ENCODE results near the gene HBG1. TPM values are rescaled to one million over a fixed set of nuclear protein-coding genes. Genes with fewer than 3 reads are reported as not detected.
"Not testable (repeated sequence)": the region's sequence is repeated elsewhere in the genome, so short reads cannot be mapped to it uniquely, and the experiment has no call there.

Gene HBG1
- polyA plus RNA-seq (2013, experiment 1 of 2): not detected
- not detected for polyA plus RNA-seq (2013, experiment 2 of 2)

GRCh38 chr11:5249807-5250396, at the start of gene HBG1:
Gene HBG1, minus strand, starts transcription at chr11:5249857. Its CDS starts 53 bp downstream, at chr11:5249804.
- not testable (repeated sequence) for H4K8ac ChIP-seq (ENCODE audit: low read depth, low read length); H2BK15ac ChIP-seq (ENCODE audit: low read length); H2BK5ac ChIP-seq (ENCODE audit: low read length); DNase-seq (ENCODE audit: low spot score); H3K18ac ChIP-seq (ENCODE audit: low read length); H3K14ac ChIP-seq (ENCODE audit: low read length); H2BK12ac ChIP-seq (ENCODE audit: low read length); H3K9me3 ChIP-seq (replicated peaks in 1 of 2; ENCODE audit: control insufficient read depth in 2 of 2, insufficient read depth in 1 of 2, low read depth in 1 of 2, low read length in 2 of 2); H3K23ac ChIP-seq (ENCODE audit: low read depth, low read length, poor library complexity); H3K4me3 ChIP-seq (ENCODE audit: low read length in 2 of 2); H3K9ac ChIP-seq (ENCODE audit: low read depth, low read length, poor library complexity); H2AK5ac ChIP-seq (ENCODE audit: low read depth, low read length); H2AFZ ChIP-seq (ENCODE audit: low read length); H3K27ac ChIP-seq (replicated peaks; ENCODE audit: low read length); H3K36me3 ChIP-seq (replicated peaks in 1 of 2; ENCODE audit: control insufficient read depth in 2 of 2, insufficient read depth in 2 of 2, low read length in 2 of 2); H3K27me3 ChIP-seq (ENCODE audit: control insufficient read depth in 3 of 3, insufficient read depth in 3 of 3, low read depth in 1 of 3, low read length in 3 of 3); H3K4ac ChIP-seq (ENCODE audit: low read length); H3K79me1 ChIP-seq (ENCODE audit: low read depth, low read length); H3K4me1 ChIP-seq (ENCODE audit: control insufficient read depth in 2 of 2, insufficient read depth in 1 of 2, low read depth in 1 of 2, low read length in 2 of 2); H2BK120ac ChIP-seq (ENCODE audit: low read depth, low read length); H4K91ac ChIP-seq (ENCODE audit: low read depth, low read length, poor library complexity); H3K4me2 ChIP-seq (ENCODE audit: insufficient read depth, low read length, poor library complexity, severe bottlenecking)
- WGBS, 2 donors (ENCODE audit: extremely low coverage in 2 of 2, insufficient read length in 2 of 2, insufficient replicate concordance in 1 of 2): no CpG with 5 or more reads among the region's 9 CpGs

DNA sequence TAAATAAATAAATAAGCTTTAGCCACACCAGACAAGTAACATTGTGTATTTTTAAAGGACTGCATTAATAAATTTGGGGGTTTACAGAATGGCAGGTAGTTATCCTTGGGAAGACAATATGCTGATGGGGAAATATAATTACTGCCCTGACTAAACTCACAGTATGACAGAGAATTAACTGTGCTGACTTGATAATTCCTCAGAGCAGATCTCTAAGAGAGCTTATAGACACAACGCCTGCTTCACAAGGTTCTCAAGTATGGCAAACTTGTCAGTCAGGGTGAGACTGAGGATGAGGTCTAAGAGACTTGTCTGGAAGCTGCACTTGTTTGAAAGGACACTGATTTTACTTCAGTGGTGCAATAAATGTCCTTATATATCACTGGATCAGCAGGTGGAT, 48.8 kb upstream of the HBG1 start:
- H2AK5ac ChIP-seq (ENCODE audit: low read depth, low read length): no peak overlapping the region
- no peaks in the 10 kb centered on the region for H3K27me3 ChIP-seq (ENCODE audit: control insufficient read depth in 3 of 3, insufficient read depth in 3 of 3, low read depth in 1 of 3, low read length in 3 of 3)
- H3K9ac ChIP-seq (ENCODE audit: low read depth, low read length, poor library complexity): no peak overlapping the region
- H3K4me3 ChIP-seq (ENCODE audit: low read length in 2 of 2): no peak overlapping the region
- H3K27ac ChIP-seq (replicated peaks; ENCODE audit: low read length): no peak overlapping the region
- no peak overlapping the region for H3K4ac ChIP-seq (ENCODE audit: low read length)
- H4K91ac ChIP-seq (ENCODE audit: low read depth, low read length, poor library complexity): no peak overlapping the region
- no peak overlapping the region for H2BK15ac ChIP-seq (ENCODE audit: low read length)
- WGBS, 2 donors (ENCODE audit: extremely low coverage in 2 of 2, insufficient read length in 2 of 2, insufficient replicate concordance in 1 of 2): no CpG with 5 or more reads among the region's 1 CpG
- no peak overlapping the region for H4K8ac ChIP-seq (ENCODE audit: low read depth, low read length)
- no peak overlapping the region for H3K18ac ChIP-seq (ENCODE audit: low read length)
- H3K4me2 ChIP-seq (ENCODE audit: insufficient read depth, low read length, poor library complexity, severe bottlenecking): no peak overlapping the region
- H3K36me3 ChIP-seq (replicated peaks in 1 of 2; ENCODE audit: control insufficient read depth in 2 of 2, insufficient read depth in 2 of 2, low read length in 2 of 2): no peaks in the 10 kb centered on the region
- DNase-seq (ENCODE audit: low spot score): no peak
- no peak overlapping the region for H3K14ac ChIP-seq (ENCODE audit: low read length)
- H3K9me3 ChIP-seq (replicated peaks in 1 of 2; ENCODE audit: control insufficient read depth in 2 of 2, insufficient read depth in 1 of 2, low read depth in 1 of 2, low read length in 2 of 2): peaks cover 0 to 2% of the 10 kb centered on the region in 2 donors
- H2BK12ac ChIP-seq (ENCODE audit: low read length): no peak overlapping the region
- no peaks in the 10 kb centered on the region for H3K79me1 ChIP-seq (ENCODE audit: low read depth, low read length)
- H3K23ac ChIP-seq (ENCODE audit: low read depth, low read length, poor library complexity): no peak overlapping the region
- no peak overlapping the region for H2AFZ ChIP-seq (ENCODE audit: low read length)
- no peak overlapping the region for H2BK5ac ChIP-seq (ENCODE audit: low read length)
- H3K4me1 ChIP-seq (ENCODE audit: control insufficient read depth in 2 of 2, insufficient read depth in 1 of 2, low read depth in 1 of 2, low read length in 2 of 2): no peaks in the 10 kb centered on the region
- H2BK120ac ChIP-seq (ENCODE audit: low read depth, low read length): no peak overlapping the region

DNA sequence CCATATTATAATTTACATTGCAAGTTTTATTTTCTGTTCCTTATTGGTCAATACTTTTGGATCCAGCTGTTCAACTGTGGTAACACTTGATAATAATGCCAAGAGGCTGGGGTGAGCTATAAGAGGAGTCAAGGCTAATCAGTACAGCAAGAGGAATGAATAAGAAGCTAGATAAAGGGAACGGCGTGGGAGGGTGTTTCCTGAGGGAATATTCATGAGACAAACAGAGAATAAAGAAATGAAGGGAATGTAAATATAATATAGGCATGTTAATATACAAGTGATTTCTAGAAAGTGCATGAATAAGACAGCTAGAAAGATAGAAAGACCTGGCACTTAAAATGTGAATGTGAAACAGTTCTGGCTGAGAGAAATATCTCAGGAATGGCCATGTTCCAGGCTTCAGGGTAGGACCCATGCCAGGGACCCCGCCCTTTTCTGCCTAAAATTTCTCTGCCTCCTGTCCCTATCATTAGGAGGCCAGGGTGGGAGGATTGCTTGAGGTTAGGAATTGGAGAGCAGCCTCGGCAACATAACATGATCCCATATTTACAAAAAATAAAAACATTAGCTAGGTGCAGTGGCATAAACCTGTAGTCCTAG, 48.2 kb upstream of the HBG1 start:
- H3K4me1 ChIP-seq (ENCODE audit: control insufficient read depth in 2 of 2, insufficient read depth in 1 of 2, low read depth in 1 of 2, low read length in 2 of 2): no peaks in the 10 kb centered on the region
- H3K4me2 ChIP-seq (ENCODE audit: insufficient read depth, low read length, poor library complexity, severe bottlenecking): no peak overlapping the region
- H4K8ac ChIP-seq (ENCODE audit: low read depth, low read length): no peak overlapping the region
- H2BK120ac ChIP-seq (ENCODE audit: low read depth, low read length): no peak overlapping the region
- H4K91ac ChIP-seq (ENCODE audit: low read depth, low read length, poor library complexity): no peak overlapping the region
- no peak overlapping the region for H3K18ac ChIP-seq (ENCODE audit: low read length)
- no peaks in the 10 kb centered on the region for H3K27me3 ChIP-seq (ENCODE audit: control insufficient read depth in 3 of 3, insufficient read depth in 3 of 3, low read depth in 1 of 3, low read length in 3 of 3)
- H3K9me3 ChIP-seq (replicated peaks in 1 of 2; ENCODE audit: control insufficient read depth in 2 of 2, insufficient read depth in 1 of 2, low read depth in 1 of 2, low read length in 2 of 2): peaks cover 0 to 2% of the 10 kb centered on the region in 2 donors
- no peak overlapping the region for H3K23ac ChIP-seq (ENCODE audit: low read depth, low read length, poor library complexity)
- no peak overlapping the region for H2BK5ac ChIP-seq (ENCODE audit: low read length)
- no peak overlapping the region for H3K14ac ChIP-seq (ENCODE audit: low read length)
- no peak overlapping the region for H3K4me3 ChIP-seq (ENCODE audit: low read length in 2 of 2)
- no peak overlapping the region for H2BK12ac ChIP-seq (ENCODE audit: low read length)
- H3K9ac ChIP-seq (ENCODE audit: low read depth, low read length, poor library complexity): no peak overlapping the region
- H3K4ac ChIP-seq (ENCODE audit: low read length): no peak overlapping the region
- 100% methylated on average over 1 of the region's 4 CpGs; no CpG with 5 or more reads in 1 of the 2 donors for WGBS, 2 donors (ENCODE audit: extremely low coverage in 2 of 2, insufficient read length in 2 of 2, insufficient replicate concordance in 1 of 2)
- H3K79me1 ChIP-seq (ENCODE audit: low read depth, low read length): no peaks in the 10 kb centered on the region
- no peak overlapping the region for H2AFZ ChIP-seq (ENCODE audit: low read length)
- no peaks in the 10 kb centered on the region for H3K36me3 ChIP-seq (replicated peaks in 1 of 2; ENCODE audit: control insufficient read depth in 2 of 2, insufficient read depth in 2 of 2, low read length in 2 of 2)
- no peak overlapping the region for H2BK15ac ChIP-seq (ENCODE audit: low read length)
- no peak overlapping the region for H3K27ac ChIP-seq (replicated peaks; ENCODE audit: low read length)
- H2AK5ac ChIP-seq (ENCODE audit: low read depth, low read length): no peak overlapping the region
- DNase-seq (ENCODE audit: low spot score): no peak

DNA sequence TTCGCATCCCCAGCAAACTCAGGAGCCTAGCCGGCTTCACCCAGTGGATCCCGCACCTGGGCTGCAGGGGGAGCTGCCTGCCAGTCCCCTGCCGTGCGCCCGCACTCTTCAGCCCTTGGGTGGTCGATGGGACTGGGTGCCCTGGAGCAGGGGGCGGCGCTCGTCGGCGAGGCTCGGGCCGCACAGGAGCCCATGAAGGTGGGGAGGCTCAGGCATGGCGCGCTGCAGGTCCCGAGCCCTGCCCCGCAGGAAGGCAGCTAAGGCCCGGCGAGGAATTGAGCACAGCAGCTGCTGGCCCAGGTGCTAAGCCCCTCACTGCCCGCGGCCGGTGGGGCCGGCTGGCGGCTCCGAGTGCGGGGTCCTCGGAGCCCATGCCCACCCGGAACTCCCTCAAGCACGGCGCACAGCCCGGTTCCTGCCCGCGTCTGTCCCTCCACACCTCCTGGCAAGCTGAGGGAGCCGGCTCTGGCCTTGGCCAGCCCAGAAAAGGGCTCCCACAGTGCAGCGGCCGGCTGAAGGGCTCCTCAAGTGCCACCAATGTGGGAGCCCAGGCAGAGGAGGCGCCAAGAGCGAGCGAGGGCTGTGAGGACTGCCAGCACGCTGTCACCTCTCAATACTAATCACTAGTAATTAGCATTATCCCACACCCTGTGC, 44.8 kb upstream of the HBG1 start:
- not testable (repeated sequence) for H3K27ac ChIP-seq (replicated peaks; ENCODE audit: low read length); DNase-seq (ENCODE audit: low spot score); H2BK120ac ChIP-seq (ENCODE audit: low read depth, low read length)

More for the DNA sequence above, 44.8 kb upstream of the HBG1 start:
- H3K4ac ChIP-seq (ENCODE audit: low read length); H4K91ac ChIP-seq (ENCODE audit: low read depth, low read length, poor library complexity); H3K4me3 ChIP-seq (ENCODE audit: low read length in 2 of 2); H3K36me3 ChIP-seq (replicated peaks in 1 of 2; ENCODE audit: control insufficient read depth in 2 of 2, insufficient read depth in 2 of 2, low read length in 2 of 2); H3K79me1 ChIP-seq (ENCODE audit: low read depth, low read length); H2BK12ac ChIP-seq (ENCODE audit: low read length); H3K9ac ChIP-seq (ENCODE audit: low read depth, low read length, poor library complexity); H3K4me1 ChIP-seq (ENCODE audit: control insufficient read depth in 2 of 2, insufficient read depth in 1 of 2, low read depth in 1 of 2, low read length in 2 of 2); H3K23ac ChIP-seq (ENCODE audit: low read depth, low read length, poor library complexity); H3K9me3 ChIP-seq (replicated peaks in 1 of 2; ENCODE audit: control insufficient read depth in 2 of 2, insufficient read depth in 1 of 2, low read depth in 1 of 2, low read length in 2 of 2); H2BK15ac ChIP-seq (ENCODE audit: low read length); H2AK5ac ChIP-seq (ENCODE audit: low read depth, low read length); H4K8ac ChIP-seq (ENCODE audit: low read depth, low read length); H3K14ac ChIP-seq (ENCODE audit: low read length); H2BK5ac ChIP-seq (ENCODE audit: low read length); H3K27me3 ChIP-seq (ENCODE audit: control insufficient read depth in 3 of 3, insufficient read depth in 3 of 3, low read depth in 1 of 3, low read length in 3 of 3); H3K18ac ChIP-seq (ENCODE audit: low read length); H3K4me2 ChIP-seq (ENCODE audit: insufficient read depth, low read length, poor library complexity, severe bottlenecking); H2AFZ ChIP-seq (ENCODE audit: low read length): not testable (repeated sequence)
- WGBS, 2 donors (ENCODE audit: extremely low coverage in 2 of 2, insufficient read length in 2 of 2, insufficient replicate concordance in 1 of 2): no CpG with 5 or more reads among the region's 41 CpGs

Data from neuronal stem cell (in vitro differentiated cells).